Ishikawa (cell line): Measurements from ENCODE around the gene REC8.

Experiments
- CEBPB ChIP-seq: IDR thresholded peaks from 2 replicates; pipeline ENCODE4 v1.6.1; 2012
- EGR1 ChIP-seq: IDR thresholded peaks from 2 replicates; pipeline ENCODE4 v1.6.1; 2012
- EP300 ChIP-seq: IDR thresholded peaks from 2 replicates; pipeline ENCODE4 v1.6.1; 2012; ENCODE audit warnings: borderline replicate concordance
- FOXM1 ChIP-seq: IDR thresholded peaks from 2 replicates; pipeline ENCODE4 v1.6.1; 2012; ENCODE audit warnings: low read depth, borderline replicate concordance
- NFIC ChIP-seq: IDR thresholded peaks from 2 replicates; pipeline ENCODE4 v1.6.1; 2012
- RAD21 ChIP-seq: IDR thresholded peaks from 2 replicates; pipeline ENCODE4 v1.6.1; 2012; ENCODE audit warnings: low read depth
- REST ChIP-seq: IDR thresholded peaks from 2 replicates; pipeline ENCODE4 v1.6.1; 2012; ENCODE audit warnings: low read depth, mild to moderate bottlenecking
- TAF1 ChIP-seq: IDR thresholded peaks from 2 replicates; pipeline ENCODE4 v1.6.1; 2012; ENCODE audit warnings: low read depth, mild to moderate bottlenecking
- TEAD4 ChIP-seq: IDR thresholded peaks from 2 replicates; pipeline ENCODE4 v1.6.1; 2012
- USF1 ChIP-seq: IDR thresholded peaks from 2 replicates; pipeline ENCODE4 v1.6.1; 2012
- YY1 ChIP-seq: IDR thresholded peaks from 2 replicates; pipeline ENCODE4 v1.6.1; 2012; ENCODE audit warnings: low read depth
- TF ChIP-seq, protein P1 (sequence below): IDR thresholded peaks from 2 replicates; pipeline ENCODE4 v1.6.1; 2012

GRCh38 chr14:24143511-24143910 lies 28.4 kb upstream of the REC8 start:
- TF ChIP-seq CEBPB (no peak), REST (no peak), EP300 (no peak), TAF1 (no peak), YY1 (no peak), USF1 (no peak), EGR1 (no peak), FOXM1 (no peak), RAD21 (no peak), TEAD4 (no peak), NFIC (no peak)
- TF ChIP-seq, protein P1, sequence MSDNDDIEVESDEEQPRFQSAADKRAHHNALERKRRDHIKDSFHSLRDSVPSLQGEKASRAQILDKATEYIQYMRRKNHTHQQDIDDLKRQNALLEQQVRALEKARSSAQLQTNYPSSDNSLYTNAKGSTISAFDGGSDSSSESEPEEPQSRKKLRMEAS: no peak
